HG03064 (cell line): ENCODE results near the gene ACTR8.

Experiments
- ATAC-seq: cut with Tn5 transposase; IDR thresholded peaks from one replicate; pipeline ENCODE4 v1.9.1; 2021; ENCODE audit warnings: low read depth; ENCODE audit not compliant: unreplicated experiment

The ACTR8 gene

GRCh38 chr3:53865732-53866499 lies 16.0 kb downstream of the ACTR8 start:
- ATAC-seq: no peak

- ATAC-seq: no peak
Observed at GRCh38 chr3:53863145-53863544, 18.8 kb downstream of the ACTR8 start.

- no peak for ATAC-seq
Observed at GRCh38 chr3:53862241-53862640, 19.7 kb downstream of the ACTR8 start.

- ATAC-seq: no peak
Observed at GRCh38 chr3:53860196-53860595, 21.8 kb downstream of the ACTR8 start.

GRCh38 chr3:53859178-53859577 lies 22.8 kb downstream of the ACTR8 start:
- ATAC-seq: no peak

- ATAC-seq: no peak
Observed at GRCh38 chr3:53858096-53858741, 23.7 kb downstream of the ACTR8 start.

GRCh38 chr3:53856964-53857363 lies 25.0 kb downstream of the ACTR8 start:
- ATAC-seq: no peak

- ATAC-seq: no peak
Observed at GRCh38 chr3:53850895-53851294, 31.1 kb downstream of the ACTR8 start.

GRCh38 chr3:53849916-53850315 lies 32.0 kb downstream of the ACTR8 start:
- ATAC-seq: no peak

- ATAC-seq: no peak
Observed at GRCh38 chr3:53846851-53847155, 35.1 kb downstream of the ACTR8 start.

GRCh38 chr3:53846134-53846850 lies 35.7 kb downstream of the ACTR8 start, which contains the start of the genes CHDH and IL17RB:
CHDH (minus strand) TSS chr3:53846419; CDS start chr3:53824008, 22,411 bp downstream.
IL17RB (plus strand) TSS chr3:53846568; CDS start chr3:53846589, 21 bp downstream.
- ATAC-seq: peak; percentile 32

GRCh38 chr3:53845881-53846133 lies 36.1 kb downstream of the ACTR8 start:
- ATAC-seq: peak; percentile 9

GRCh38 chr3:53845103-53845880 lies 36.7 kb downstream of the ACTR8 start:
- peak; percentile 9 for ATAC-seq

GRCh38 chr3:53844262-53845102 lies 37.5 kb downstream of the ACTR8 start:
- ATAC-seq: no peak

GRCh38 chr3:53843195-53844177 lies 38.5 kb downstream of the ACTR8 start:
- no peak for ATAC-seq

- no peak for ATAC-seq
Observed at GRCh38 chr3:53842436-53843194, 39.3 kb downstream of the ACTR8 start.

- ATAC-seq: no peak
Observed at GRCh38 chr3:53841296-53841695, 40.7 kb downstream of the ACTR8 start.

- ATAC-seq: no peak
Observed at GRCh38 chr3:53837331-53837730, 44.6 kb downstream of the ACTR8 start.
